IPS DF 4.7 (cell line): ENCODE measurements around the gene FGD1.
"Not testable (repeated sequence)": the region's sequence is repeated elsewhere in the genome, so short reads cannot be mapped to it uniquely, and the experiment has no call there.

Experiments
- DNase-seq: peaks from one replicate; pipeline ENCODE4 v3.0.0-alpha.2; 2013; ENCODE audit warnings: low spot score; ENCODE audit errors: extremely low read depth

FGD1 gene

DNA sequence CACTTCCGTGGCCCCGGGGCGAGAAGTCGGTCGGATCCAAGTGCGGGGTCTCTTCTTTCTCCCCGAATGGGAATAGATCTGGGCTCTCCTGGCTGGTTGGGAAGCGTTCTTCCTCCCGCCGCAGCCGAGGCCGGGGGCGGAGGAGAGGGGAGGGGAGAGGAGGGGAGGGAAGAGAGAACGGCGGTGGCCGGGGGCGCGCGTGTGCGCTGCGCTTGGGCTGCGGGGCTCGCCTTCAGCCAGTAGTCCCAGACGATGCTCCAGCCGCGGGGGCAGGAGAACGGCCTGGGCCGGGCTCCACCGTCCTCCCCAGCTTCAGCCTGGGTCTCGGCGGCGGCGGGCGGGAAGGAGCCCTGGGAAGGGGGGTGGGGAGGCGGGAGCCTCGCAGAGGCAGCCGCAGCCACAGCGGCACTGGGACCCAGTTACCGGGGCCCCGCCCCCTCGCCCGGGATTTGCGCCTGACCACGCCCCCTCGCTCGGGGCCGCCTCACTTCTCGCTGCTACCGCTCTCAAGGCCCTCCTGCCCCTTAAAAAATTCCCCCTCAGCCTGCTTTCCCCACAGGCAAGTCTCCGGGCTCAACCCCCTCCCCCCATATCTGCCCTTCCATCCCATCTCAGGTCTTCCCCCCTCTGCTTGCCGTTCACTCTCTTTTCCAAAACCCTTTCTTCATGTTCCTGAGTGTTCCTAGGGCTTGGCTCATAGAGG is at the start of gene FGD1:
TSS of gene FGD1 (minus strand) at position 421 of the 703 bp plus-strand sequence. CDS start 802 bp downstream, outside the sequence.
- no peak for DNase-seq

DNA sequence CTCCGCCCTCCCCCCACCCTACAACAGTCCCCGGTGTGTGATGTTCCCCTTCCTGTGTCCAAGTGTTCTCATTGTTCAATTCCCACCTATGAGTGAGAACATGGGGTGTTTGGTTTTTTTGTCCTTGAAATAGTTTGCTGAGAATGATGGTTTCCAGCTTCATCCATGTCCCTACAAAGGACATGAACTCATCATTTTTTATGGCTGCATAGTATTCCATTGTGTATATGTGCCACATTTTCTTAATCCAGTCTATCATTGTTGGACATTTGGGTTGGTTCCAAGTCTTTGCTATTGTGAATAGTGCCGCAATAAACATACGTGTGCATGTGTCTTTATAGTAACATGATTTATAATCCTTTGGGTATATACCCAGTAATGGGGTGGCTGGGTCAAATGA is 46.2 kb upstream of the FGD1 start:
- not testable (repeated sequence) for DNase-seq

DNA sequence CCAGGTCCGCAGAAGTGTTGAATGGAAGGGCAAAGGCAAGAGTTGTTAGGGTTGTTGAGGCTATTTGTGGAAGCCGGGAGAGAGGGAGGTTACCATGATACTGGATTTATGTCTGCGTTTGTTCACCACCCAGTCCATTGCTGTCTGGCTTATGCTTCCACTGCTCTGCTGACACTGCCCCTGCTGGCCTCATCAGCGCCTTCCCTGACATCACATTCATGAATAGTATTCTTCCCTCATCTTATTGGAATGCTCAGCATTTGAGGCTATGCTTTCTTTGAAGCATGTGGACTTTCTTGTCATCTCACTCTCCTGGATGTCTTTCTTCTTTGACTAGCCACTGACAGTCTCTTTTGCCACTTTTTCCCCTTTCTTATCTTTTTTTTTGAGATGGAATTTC is 44.3 kb upstream of the FGD1 start:
- no peak for DNase-seq

GRCh38 chrX:54534271-54534670 is 38.2 kb upstream of the FGD1 start:
- no peak for DNase-seq

- no peak for DNase-seq
Measured at GRCh38 chrX:54530357-54530900, 34.4 kb upstream of the FGD1 start.

- DNase-seq = no peak
Measured at GRCh38 chrX:54529552-54530356, 33.7 kb upstream of the FGD1 start, which contains the start of gene GNL3L. GNL3L (plus strand) TSS chrX:54530219; CDS start chrX:54532567, 2,348 bp downstream.

- no peak for DNase-seq
Measured at GRCh38 chrX:54529151-54529550, 33.1 kb upstream of the FGD1 start.

DNA sequence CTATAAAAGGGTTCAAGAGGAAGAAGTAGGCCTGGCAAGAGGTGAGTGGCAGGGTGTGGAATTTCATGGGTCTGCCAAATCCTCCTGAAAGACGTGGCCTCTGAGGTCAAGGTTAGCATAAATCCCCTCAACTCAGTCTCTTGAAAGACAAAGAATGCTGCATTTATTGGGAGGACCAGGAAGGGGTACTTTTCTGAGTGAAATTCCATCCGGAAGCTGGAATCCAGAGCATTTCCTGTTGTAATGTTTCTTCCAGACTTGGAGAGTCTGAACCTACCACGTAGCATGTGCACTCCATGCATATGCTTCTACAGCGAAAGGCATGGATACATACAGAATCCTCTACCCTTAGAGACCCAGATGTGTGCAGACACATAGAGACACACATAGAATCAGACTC is 13.4 kb upstream of the FGD1 start:
- DNase-seq = no peak

DNA sequence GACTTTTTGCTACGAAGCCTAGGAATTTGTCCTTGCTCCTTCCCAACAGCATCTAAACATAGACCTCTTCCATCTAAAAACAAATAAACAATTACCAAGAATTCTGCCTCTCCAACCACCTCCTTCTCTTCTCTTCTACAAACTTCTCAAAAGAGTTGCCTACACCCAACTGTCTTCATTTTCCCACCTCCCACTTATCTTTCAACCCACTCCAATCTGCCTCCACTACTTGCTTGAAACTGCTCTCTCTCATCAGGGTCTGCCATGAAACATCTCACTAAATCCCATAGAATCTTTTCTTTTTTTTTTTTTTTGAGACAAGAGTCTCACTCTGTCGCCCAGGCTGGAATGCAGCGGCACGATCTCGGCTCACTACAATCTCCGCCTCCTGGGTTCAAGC is 902 bp upstream of the FGD1 start:
- DNase-seq = no peak

DNA sequence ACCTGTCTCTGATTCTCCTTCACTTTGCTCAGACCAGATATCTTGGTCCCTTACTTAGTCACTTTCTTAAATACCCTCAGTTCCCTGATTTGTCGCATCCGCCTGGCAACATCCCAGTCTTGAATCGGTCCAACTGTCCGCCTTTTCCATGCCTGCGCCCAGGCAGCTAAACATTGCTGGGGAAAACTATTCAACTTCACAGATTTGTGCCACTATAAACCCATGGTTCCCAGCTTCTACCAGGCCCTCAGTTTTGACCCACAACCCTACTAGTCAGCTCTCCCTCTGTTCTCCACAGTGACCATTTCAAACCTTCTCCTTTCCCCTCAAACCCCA is 451 bp upstream of the FGD1 start:
- no peak for DNase-seq

GRCh38 chrX:54494989-54495813 is 833 bp downstream of the FGD1 start:
- no peak for DNase-seq

- no peak for DNase-seq
Measured at GRCh38 chrX:54494166-54494988, 1.7 kb downstream of the FGD1 start.

GRCh38 chrX:54492340-54492739 is 3.7 kb downstream of the FGD1 start:
- DNase-seq = no peak

DNA sequence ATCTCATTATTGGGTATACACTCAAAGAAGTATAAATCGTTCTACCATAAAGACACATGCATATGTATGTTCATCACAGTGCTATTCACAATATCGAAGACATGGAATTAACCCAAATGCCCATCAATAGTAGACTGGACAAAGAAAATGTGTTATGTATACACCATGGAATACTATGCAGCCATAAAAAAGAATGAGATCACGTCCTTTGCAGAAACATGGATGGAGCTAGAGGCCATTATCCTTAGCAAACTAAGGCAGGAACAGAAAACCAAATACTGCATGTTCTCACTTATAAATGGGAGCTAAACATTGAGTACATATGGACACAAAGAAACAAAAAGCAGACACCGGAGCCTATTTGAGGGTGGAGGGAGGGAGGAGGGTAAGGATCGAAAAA is 6.2 kb downstream of the FGD1 start:
- DNase-seq = not testable (repeated sequence)

DNA sequence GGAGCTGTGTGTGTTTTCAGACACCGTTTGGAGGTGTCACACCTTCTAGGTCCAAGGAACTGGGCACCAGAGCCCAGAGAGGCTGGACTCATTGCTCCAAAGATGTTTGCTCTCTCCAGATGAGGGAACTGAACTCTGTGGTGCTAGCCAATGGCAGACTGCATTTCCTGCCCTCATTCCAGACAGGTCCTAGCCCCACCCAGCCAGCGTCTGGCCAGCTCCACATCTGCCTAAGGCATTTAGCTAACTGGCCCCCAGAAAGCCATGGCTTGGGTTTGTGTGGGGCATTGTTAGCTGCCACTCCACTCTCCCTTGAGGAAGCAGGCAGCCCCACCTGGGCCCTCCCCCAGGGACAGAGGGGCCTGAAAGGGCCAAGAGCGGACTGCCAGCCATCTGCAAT is 11.4 kb downstream of the FGD1 start:
- DNase-seq = no peak

DNA sequence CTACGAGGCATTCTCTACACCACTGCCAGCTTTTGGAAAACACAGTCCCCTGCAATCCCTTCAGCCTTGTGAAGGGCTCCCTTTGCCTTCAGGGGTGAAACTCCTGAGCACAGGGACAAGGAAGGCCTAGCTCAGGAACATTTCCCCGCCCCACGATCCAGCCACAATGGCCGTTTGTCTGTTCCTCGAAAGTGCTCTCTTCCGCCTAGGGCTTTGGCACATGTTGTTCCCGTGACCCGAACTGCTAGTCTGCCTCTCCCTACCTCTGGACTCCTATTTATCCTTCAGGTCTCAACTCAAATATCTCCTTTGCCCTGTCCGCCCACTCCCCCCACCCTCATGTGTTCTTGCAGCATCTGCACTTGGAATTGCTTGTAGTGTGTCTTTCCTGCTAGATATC is 12.1 kb downstream of the FGD1 start:
- no peak for DNase-seq

DNA sequence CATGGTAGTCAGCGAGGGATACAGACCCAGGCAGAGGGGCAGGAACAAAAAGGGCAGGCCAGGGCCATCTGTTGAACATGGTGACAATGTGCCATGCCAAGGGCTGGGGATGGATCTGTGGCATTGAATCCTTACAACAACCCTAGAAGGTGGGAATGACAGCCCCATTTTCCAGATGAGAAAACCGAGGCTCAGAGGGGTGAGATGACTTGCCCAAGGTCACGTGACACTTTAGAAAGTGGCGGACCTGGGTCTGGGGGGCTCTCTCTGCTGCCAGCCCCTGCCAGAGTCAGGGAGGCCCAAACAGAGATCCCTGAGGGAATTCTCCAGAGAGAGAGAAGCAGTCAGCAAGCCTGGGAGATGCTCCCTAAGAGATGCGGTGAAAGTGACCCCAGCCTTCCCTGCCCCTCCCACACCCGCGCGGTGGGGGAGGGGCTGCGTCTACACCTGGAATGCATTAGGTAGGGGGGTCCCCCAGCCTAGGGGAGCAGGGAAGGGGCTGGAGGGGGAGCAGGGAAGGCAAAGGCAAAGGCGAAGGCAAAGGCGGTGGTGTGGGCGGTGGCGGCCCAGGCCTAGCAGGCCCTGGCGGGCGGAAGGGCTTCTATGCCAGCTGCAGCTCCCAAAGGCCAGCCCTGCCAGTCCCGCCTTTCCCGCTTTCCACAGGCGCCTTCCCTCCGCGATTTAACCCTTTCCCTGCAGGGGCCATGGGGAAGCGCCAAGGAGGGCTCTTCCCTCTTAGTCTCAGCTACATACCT is 13.0 kb downstream of the FGD1 start:
- no peak for DNase-seq

GRCh38 chrX:54479136-54480111 is 16.6 kb downstream of the FGD1 start:
- no peak for DNase-seq
